Smooth muscle cell (in vitro differentiated cells): Measurements from ENCODE around the gene AGPAT4. TPM values are rescaled to one million over a fixed set of nuclear protein-coding genes. Genes with fewer than 3 reads are reported as not detected.

Experiments
- DNase-seq: peaks from one replicate; lab custom pipeline; 2025; ENCODE audit not compliant: unreplicated experiment; lab: John Stamatoyannopoulos, UW
- H2AFZ ChIP-seq: fragments of 200-600 bp; sonication (generic); 2 replicates; pipeline ENCODE4 v1.6.0; 2016; ENCODE audit warnings: antibody characterized with exemption, low read depth, mild to moderate bottlenecking
- H3F3A ChIP-seq: fragments of 200-600 bp; sonication (generic); 2 replicates; pipeline ENCODE4 v1.6.0; 2017; ENCODE audit warnings: antibody characterized with exemption, low read depth
- H3K27ac ChIP-seq: fragments of 200-600 bp; sonication (generic); 2 replicates; pipeline ENCODE4 v1.5.1; 2016; ENCODE audit warnings: low read depth, mild to moderate bottlenecking
- H3K27me3 ChIP-seq: fragments of 200-600 bp; sonication (generic); 2 replicates; pipeline ENCODE4 v1.6.1; 2016; ENCODE audit warnings: low read depth, mild to moderate bottlenecking
- H3K36me3 ChIP-seq: fragments of 200-600 bp; sonication (generic); 2 replicates; pipeline ENCODE4 v1.5.1; 2016; ENCODE audit warnings: low read depth
- H3K4me1 ChIP-seq: fragments of 200-600 bp; sonication (generic); 2 replicates; pipeline ENCODE4 v1.5.1; 2016; ENCODE audit warnings: low read depth
- H3K4me2 ChIP-seq: fragments of 200-600 bp; sonication (generic); 2 replicates; pipeline ENCODE4 v1.6.0; 2016; ENCODE audit warnings: mild to moderate bottlenecking
- H3K4me3 ChIP-seq: fragments of 200-600 bp; sonication (generic); 2 replicates; pipeline ENCODE4 v1.5.1; 2016; ENCODE audit warnings: mild to moderate bottlenecking
- H3K79me2 ChIP-seq: fragments of 200-600 bp; sonication (generic); 2 replicates; pipeline ENCODE4 v1.6.0; 2016; ENCODE audit warnings: low read depth, mild to moderate bottlenecking
- H3K9ac ChIP-seq: fragments of 200-600 bp; sonication (generic); 2 replicates; pipeline ENCODE4 v1.6.0; 2016; ENCODE audit warnings: low read depth
- H3K9me3 ChIP-seq: fragments of 200-600 bp; sonication (generic); replicated peaks from 2 replicates; pipeline ENCODE4 v1.5.1; 2016; ENCODE audit warnings: low read depth
- H4K20me1 ChIP-seq: fragments of 200-600 bp; sonication (generic); 2 replicates; pipeline ENCODE4 v1.6.0; 2016; ENCODE audit warnings: low read depth
- WGBS: methylation state at CpG from one replicate; pipeline ENCODE4 v1.1.7; 2016; ENCODE audit warnings: low lambda C conversion rate; 5-methylcytosine and 5-hydroxymethylcytosine counted together
- polyA plus RNA-seq: library from polyadenylated mRNA; unstranded; fragments of >200 nt; fragmentation: Nextera tagmentation; extraction: Ambion mirVana; gene quantifications from 2 replicates; pipeline ENCODE4 v1.2.1, GENCODE V29; 2016
- total RNA-seq: library from RNA; depleted of rRNA; stranded (reverse); fragments of >200 nt; gene quantifications from 2 replicates; pipeline ENCODE4 v1.2.3, GENCODE V29; 2014
- TF ChIP-seq, protein P1 (sequence below): fragments of 200-600 bp; sonication (generic); IDR thresholded peaks from 2 replicates; pipeline ENCODE4 v1.5.1; 2017; ENCODE audit warnings: borderline replicate concordance, mild to moderate bottlenecking, antibody characterized with exemption; ENCODE audit not compliant: insufficient read depth, poor library complexity, severe bottlenecking

The AGPAT4 gene
- total and polyA plus RNA-seq, 2 experiments from 2014 or later: 51.4 to 51.8 TPM

DNA sequence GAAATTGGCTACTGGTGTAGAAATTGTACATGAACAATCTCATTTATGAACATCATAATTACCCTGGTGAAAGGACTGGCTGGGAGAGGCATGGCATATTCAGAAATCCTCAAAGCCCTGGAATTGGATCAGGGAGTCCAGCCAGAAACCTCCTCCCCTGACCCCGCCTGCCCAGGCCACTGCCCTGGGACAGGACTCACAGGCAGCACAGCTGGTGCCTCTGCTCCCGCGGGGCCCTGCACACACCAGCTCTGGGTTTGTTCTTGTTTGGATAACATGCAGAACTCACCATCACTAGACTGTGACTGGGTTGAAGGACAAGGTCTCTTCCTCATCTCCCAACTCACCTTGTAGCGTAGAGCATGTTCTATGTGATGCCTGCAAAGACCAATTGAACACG is 56.2 kb downstream of the AGPAT4 start:
- Histone ChIP-seq H4K20me1 (no peaks in the 10 kb centered on the region), H3K79me2 (peaks cover 66% of the 10 kb centered on the region), H3K9ac (no peak overlapping the region), H2AFZ (no peak overlapping the region), H3K27ac (peak overlapping the region; percentile 99), H3K27me3 (no peaks in the 10 kb centered on the region), H3F3A (peaks cover 16% of the 10 kb centered on the region), H3K36me3 (no peaks in the 10 kb centered on the region), H3K4me1 (no peaks in the 10 kb centered on the region), H3K4me3 (no peak overlapping the region), H3K9me3 (no peaks in the 10 kb centered on the region), H3K4me2 (no peak overlapping the region)
- TF ChIP-seq, protein P1, sequence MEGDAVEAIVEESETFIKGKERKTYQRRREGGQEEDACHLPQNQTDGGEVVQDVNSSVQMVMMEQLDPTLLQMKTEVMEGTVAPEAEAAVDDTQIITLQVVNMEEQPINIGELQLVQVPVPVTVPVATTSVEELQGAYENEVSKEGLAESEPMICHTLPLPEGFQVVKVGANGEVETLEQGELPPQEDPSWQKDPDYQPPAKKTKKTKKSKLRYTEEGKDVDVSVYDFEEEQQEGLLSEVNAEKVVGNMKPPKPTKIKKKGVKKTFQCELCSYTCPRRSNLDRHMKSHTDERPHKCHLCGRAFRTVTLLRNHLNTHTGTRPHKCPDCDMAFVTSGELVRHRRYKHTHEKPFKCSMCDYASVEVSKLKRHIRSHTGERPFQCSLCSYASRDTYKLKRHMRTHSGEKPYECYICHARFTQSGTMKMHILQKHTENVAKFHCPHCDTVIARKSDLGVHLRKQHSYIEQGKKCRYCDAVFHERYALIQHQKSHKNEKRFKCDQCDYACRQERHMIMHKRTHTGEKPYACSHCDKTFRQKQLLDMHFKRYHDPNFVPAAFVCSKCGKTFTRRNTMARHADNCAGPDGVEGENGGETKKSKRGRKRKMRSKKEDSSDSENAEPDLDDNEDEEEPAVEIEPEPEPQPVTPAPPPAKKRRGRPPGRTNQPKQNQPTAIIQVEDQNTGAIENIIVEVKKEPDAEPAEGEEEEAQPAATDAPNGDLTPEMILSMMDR: no peak
- no peak for DNase-seq
- 97% methylated on average over 5 of the region's 5 CpGs for WGBS

DNA sequence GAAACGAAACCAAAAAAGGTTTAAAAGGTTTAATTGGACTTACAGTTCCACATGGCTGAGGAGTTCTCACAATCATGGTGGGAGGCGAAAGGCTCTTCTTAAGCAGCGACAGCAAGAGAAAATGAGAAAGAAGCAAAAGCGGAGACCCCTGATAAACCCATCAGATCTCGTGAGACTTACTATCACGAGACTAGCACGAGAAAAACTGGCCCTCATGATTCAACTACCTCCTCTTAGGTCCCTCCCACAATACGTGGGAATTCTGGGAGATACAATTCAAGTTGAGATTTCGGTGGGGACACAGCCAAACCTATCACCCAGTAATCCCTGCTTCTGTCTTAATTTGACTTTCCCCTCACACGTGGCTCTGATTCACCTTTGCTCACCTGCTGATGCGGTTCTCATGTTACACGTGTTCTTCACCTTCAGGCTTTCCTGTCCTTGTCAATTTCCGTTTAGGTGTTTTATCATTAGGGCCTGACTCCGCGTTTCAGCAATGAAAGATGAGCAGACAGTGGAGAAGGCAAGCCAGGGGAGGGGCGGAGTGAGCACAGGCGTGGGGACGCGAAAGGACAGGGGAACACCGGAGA is 57.1 kb downstream of the AGPAT4 start:
- Histone ChIP-seq H3K36me3 (no peaks in the 10 kb centered on the region), H3K9ac (peak overlapping the region; percentile 73), H3K79me2 (peaks cover 67% of the 10 kb centered on the region), H3K27ac (peak overlapping the region; percentile 99), H3F3A (peaks cover 16% of the 10 kb centered on the region), H3K9me3 (no peaks in the 10 kb centered on the region), H2AFZ (no peak overlapping the region), H3K27me3 (no peaks in the 10 kb centered on the region), H3K4me3 (no peak overlapping the region), H3K4me1 (no peaks in the 10 kb centered on the region), H4K20me1 (no peaks in the 10 kb centered on the region), H3K4me2 (peak overlapping the region; percentile 27)
- 98% methylated on average over 20 of the region's 20 CpGs for WGBS
- TF ChIP-seq, protein P1: no peak
- DNase-seq: no peak

DNA sequence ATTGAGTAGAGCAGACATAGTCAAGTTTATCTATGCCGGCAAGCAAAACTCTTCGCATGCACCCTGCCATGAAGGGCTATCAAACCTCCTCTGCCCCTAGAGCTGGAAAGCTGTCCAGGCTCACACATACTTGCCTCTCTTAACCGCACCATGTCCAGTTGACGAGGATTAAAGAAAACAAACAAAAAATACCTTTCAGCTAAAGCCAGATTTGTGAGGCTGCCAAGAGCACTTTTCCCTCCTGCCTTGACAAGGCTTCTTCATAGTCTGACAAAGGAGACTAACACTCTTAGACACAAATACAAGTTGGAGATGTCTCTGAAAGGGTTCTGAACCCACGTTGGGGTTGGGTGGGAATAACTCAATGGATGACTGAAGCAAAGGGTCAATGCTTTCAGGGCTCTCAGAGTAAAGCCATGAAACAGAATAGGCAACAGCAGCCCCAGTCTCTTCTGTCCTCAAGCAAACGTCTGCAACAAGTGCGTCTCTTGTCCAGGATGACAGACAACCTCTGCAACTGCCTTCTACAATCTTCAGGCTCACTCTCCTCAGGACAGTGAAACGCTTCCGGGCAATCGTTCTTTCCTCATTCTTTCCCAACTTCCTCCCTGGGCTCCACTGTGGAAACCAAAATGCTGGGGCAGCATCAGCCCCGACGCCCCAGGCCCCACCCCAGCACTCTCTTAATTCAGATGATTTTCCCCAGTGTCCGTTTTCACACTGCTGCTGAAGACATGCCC is 57.8 kb downstream of the AGPAT4 start:
- H3K36me3 ChIP-seq: no peaks in the 10 kb centered on the region
- peak overlapping the region; percentile 99 for H3K27ac ChIP-seq
- H3K4me2 ChIP-seq: peak overlapping the region; percentile 27
- no peak overlapping the region for H3K4me3 ChIP-seq
- WGBS: 70% methylated on average over 13 of the region's 13 CpGs
- H3K79me2 ChIP-seq: peaks cover 67% of the 10 kb centered on the region
- DNase-seq: no peak
- TF ChIP-seq, protein P1: no peak
- H3F3A ChIP-seq: peaks cover 16% of the 10 kb centered on the region
- no peaks in the 10 kb centered on the region for H4K20me1 ChIP-seq
- no peaks in the 10 kb centered on the region for H3K27me3 ChIP-seq
- peak overlapping the region; percentile 73 for H3K9ac ChIP-seq
- H2AFZ ChIP-seq: no peak overlapping the region
- no peaks in the 10 kb centered on the region for H3K4me1 ChIP-seq
- H3K9me3 ChIP-seq: no peaks in the 10 kb centered on the region
